Measurements from ENCODE around the gene WDR47.
"Not testable (repeated sequence)": the region's sequence is repeated elsewhere in the genome, so short reads cannot be mapped to it uniquely, and the experiment has no call there.

The WDR47 gene

DNA sequence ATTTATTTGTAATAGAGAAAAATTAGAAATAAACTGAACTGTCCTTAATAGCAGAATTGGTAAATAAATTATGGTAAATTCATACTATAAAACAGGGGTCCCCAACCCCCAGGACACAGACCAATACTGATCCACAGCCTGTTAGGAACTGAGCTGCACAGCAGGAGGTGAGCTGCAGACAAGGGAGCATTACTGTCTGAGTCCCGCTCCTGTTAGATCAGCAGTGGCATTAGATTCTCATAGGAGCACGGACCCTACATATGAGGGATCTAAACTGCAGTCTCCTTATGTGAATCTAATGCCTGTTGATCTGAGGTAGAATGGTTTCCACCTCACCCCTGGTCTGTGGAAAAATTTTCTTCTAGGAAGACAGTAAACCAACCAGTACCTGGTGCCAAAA lies 7.5 kb downstream of the WDR47 start:
- no peak for DNase-seq (ENCODE audit: low read depth)
- H3K4me3 ChIP-seq (ENCODE audit: low read length) = no peak overlapping the region
- no peak for TF ChIP-seq CTCF (conservative IDR thresholded peaks at IDR 0.05; ENCODE audit: low read depth, low read length)

GRCh38 chr1:109029493-109029892 lies 12.4 kb downstream of the WDR47 start:
- not testable (repeated sequence) for H3K4me3 ChIP-seq (ENCODE audit: low read length); DNase-seq (ENCODE audit: low read depth)

GRCh38 chr1:109027841-109028240 lies 14.1 kb downstream of the WDR47 start:
- DNase-seq (ENCODE audit: low read depth) = no peak

GRCh38 chr1:109025694-109026093 lies 16.2 kb downstream of the WDR47 start:
- H3K4me3 ChIP-seq (ENCODE audit: low read length) = no peak overlapping the region
- no peak for DNase-seq (ENCODE audit: low read depth)
- no peak for TF ChIP-seq CTCF (conservative IDR thresholded peaks at IDR 0.05; ENCODE audit: low read depth, low read length)

More at GRCh38 chr1:109027841-109028240, 14.1 kb downstream of the WDR47 start:
- no peak overlapping the region for H3K4me3 ChIP-seq (ENCODE audit: low read length)
- no peak for TF ChIP-seq CTCF (conservative IDR thresholded peaks at IDR 0.05; ENCODE audit: low read depth, low read length)

GRCh38 chr1:109024646-109025045 lies 17.3 kb downstream of the WDR47 start:
- DNase-seq (ENCODE audit: low read depth) = no peak
- no peak overlapping the region for H3K4me3 ChIP-seq (ENCODE audit: low read length)
- TF ChIP-seq CTCF (conservative IDR thresholded peaks at IDR 0.05; ENCODE audit: low read depth, low read length) = no peak

DNA sequence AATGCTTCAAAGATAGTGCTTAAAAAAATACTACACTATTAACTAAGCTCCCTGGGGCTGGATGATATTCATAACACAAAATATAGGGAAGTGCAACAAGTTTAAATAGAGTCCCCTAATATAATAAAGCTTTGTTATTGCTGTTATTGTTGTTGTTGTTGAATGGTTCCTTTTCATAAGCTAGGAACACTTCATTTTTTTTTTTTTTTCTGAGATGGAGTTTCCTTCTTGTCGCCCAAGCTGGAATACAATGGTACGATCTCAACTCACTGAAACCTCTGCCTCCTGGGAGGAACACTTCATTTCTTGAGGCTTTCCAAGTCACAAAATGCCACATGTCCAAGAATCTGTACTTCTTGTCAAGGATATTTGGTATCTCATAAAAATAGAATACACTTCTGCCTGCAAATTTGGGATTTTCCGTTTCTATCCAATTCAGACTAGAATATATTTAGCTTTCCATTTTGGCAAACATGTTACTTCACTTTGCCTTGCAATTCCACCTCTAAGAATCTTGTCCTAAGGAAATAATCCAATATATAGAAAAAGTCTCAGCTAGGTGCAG lies 21.1 kb downstream of the WDR47 start:
- TF ChIP-seq CTCF (conservative IDR thresholded peaks at IDR 0.05; ENCODE audit: low read depth, low read length) = no peak
- DNase-seq (ENCODE audit: low read depth) = no peak
- H3K4me3 ChIP-seq (ENCODE audit: low read length) = no peak overlapping the region

DNA sequence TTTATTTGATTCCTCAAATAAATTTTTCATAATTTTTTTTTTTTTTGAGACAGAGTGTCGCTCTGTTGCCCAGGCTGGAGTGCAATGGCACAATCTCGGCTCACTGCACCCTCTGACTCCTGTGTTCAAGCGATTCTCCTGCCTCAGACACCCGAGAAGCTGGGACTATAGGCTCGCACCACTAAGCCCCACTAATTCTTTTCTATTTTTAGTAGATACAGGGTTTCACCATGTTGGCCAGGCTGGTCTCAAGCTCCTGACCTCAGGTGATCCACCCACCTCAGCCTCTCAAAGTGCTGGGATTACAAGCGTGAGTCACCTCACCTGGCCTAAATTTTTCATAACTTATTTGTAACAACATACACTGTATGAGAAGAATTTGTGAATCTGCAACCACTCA lies 24.2 kb downstream of the WDR47 start:
- not testable (repeated sequence) for H3K4me3 ChIP-seq (ENCODE audit: low read length); DNase-seq (ENCODE audit: low read depth)

DNA sequence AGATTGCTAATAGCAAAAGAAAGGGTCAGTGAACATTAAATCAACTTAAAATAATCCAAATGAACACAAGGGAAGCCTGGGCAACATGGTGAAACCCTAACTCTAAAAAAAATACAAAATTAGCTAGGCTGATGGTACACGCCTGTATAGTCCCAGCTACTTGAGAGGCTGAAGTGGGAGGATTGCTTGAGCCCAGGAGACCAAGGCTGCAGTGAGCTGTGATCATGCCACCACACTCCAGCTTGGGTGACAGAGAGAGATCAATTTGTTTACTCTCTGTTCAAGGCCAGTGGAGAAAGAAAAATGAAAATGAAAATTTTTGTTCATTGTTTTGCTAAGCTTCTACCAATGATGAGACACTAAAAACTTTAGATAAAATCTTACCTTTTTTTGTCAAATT lies 24.8 kb downstream of the WDR47 start:
- H3K4me3 ChIP-seq (ENCODE audit: low read length) = no peak overlapping the region
- DNase-seq (ENCODE audit: low read depth) = no peak
- no peak for TF ChIP-seq CTCF (conservative IDR thresholded peaks at IDR 0.05; ENCODE audit: low read depth, low read length)

Measured in retinal pigment epithelial cell (primary cell).